Retinal pigment epithelial cell (primary cell): ENCODE measurements around the gene RHOV.

Source experiments
- DNase-seq: peaks from one replicate; pipeline ENCODE4 v3.0.0-alpha.2; 2010; ENCODE audit warnings: low read depth
- H3K4me3 ChIP-seq: 2 replicates; pipeline ENCODE4 v1.5.1; 2011; ENCODE audit warnings: mild to moderate bottlenecking, low read length, control low read depth, moderate library complexity
- CTCF ChIP-seq: conservative IDR thresholded peaks from 2 replicates; pipeline ENCODE4 v1.5.1; 2011; ENCODE audit warnings: low read depth, low read length, control low read depth, inconsistent platforms

The RHOV gene

DNA sequence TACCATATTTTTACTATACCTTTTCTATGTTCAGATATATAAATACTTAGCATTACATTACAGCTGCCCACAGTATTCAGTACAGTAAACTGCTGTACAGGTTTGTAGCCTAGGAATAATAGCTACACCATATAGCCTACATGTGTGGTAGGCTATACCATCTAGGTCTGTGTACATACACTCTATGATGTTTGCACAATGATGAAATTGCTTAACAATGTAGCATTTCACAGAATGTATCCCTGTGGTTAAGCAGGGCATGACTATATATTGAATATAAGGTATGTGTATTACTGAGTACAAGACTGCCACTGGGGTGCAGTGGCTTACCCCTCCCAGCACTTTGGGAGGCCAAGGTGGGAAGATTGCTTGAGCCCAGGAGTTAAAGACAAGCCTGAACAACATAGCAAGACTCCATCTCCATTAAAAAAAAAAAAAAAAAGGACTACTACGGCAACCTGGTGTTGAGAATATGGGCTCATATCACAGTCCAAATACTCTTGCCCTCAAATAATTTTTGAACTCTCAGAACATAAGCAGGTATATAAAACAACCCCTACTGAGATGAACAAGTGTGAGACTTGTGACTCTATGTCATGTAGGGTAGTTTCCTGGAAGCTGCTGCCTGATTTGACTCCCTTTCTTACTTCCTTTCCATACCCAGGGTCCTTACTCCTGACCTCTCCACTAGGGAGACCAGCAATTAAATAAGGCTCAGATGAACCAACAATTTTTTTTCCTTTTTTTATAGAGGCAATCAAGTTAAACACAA is 50.3 kb downstream of the RHOV start:
- DNase-seq, result no peak
- TF ChIP-seq CTCF, result no peak
- H3K4me3 ChIP-seq, result no peak overlapping the region
